Ovary (tissue), 10 donors: ENCODE data around the gene HMGB2. TPM values are rescaled to one million over a fixed set of nuclear protein-coding genes. Genes with fewer than 3 reads are reported as not detected.

Experiments
- DNase-seq, 5 donors: peaks; one replicate each; pipeline ENCODE4 v3.0.0-alpha.2; 2019 to 2020
- H3K27ac ChIP-seq, 2 donors: fragments of 200-600 bp; one replicate each; pipeline versions ENCODE4 v1.5.1 to v1.8.0; 2019 to 2022
- H3K27me3 ChIP-seq: fragments of 200-600 bp; one replicate; pipeline ENCODE4 v1.8.0; 2022
- H3K36me3 ChIP-seq: fragments of 200-600 bp; sonication (generic); one replicate; pipeline ENCODE4 v1.5.1; 2019
- H3K4me1 ChIP-seq: one replicate; pipeline ENCODE4 v1.8.1; 2013; ENCODE audit warnings: mild to moderate bottlenecking, moderate library complexity; ENCODE audit not compliant: insufficient read depth
- H3K4me3 ChIP-seq: fragments of 200-600 bp; sonication (generic); one replicate; pipeline ENCODE4 v1.5.1; 2017
- H3K9me3 ChIP-seq, 2 donors: fragments of 200-600 bp in 1 of 2; sonication (generic) in 1 of 2; one replicate each; pipeline versions ENCODE4 v1.5.1 to v1.8.1; 2013 to 2019; ENCODE audit warnings: mild to moderate bottlenecking in 1 of 2, moderate library complexity in 1 of 2
- EP300 ChIP-seq: sonication (generic); formaldehyde crosslinking; IDR thresholded peaks from one replicate; pipeline ENCODE4 v1.6.1; 2017; ENCODE audit warnings: antibody characterized with exemption
- POLR2A ChIP-seq: fragments of 450-650 bp; IDR thresholded peaks from one replicate; pipeline ENCODE4 v1.6.1; 2017; ENCODE audit warnings: antibody characterized with exemption, mild to moderate bottlenecking, moderate library complexity
- WGBS, 3 donors: extraction: QIAGEN DNeasy Blood & Tissue Kit in 1 of 3; methylation state at CpG; one replicate each; pipeline versions ENCODE4 v1.1.5 to v1.1.7; 2013 to 2017; 5-methylcytosine and 5-hydroxymethylcytosine counted together
- intact Hi-C, 4 donors: fragments of 100-400 bp; cut with DNase I; formaldehyde crosslinking; loops; one replicate each; pipeline versions ENCODE4 v1.11.0 to v1.15.1; 2022 to 2023
- long read RNA-seq, 3 donors: library from polyadenylated mRNA in 2 of 3; unstranded in 2 of 3; transcript quantifications; one replicate each; pipeline ENCODE4 v2.0.0 and lab custom pipeline, GENCODE V29; 2021 to 2026
- polyA plus RNA-seq, 2 donors: library from polyadenylated mRNA; stranded (reverse); fragments of 200-250 nt in 1 of 2; fragments of 350-450 nt in 1 of 2; fragmentation: Illumina TruSeq in 1 of 2; extraction: RNeasy Lipid Tissue Mini Kit (QIAGEN cat#74804) in 1 of 2; gene quantifications; one replicate each; pipeline ENCODE4 v1.2.3, GENCODE V29; 2013 to 2014
- total RNA-seq, 7 donors: library from RNA; depleted of rRNA in 2 of 7; stranded (reverse); fragments of >200 nt in 2 of 7; fragmentation: NEBNext Ultra II Directional in 3 of 7; extraction: Animal tissue kit (Norgen Biotek cat#: 25700) in 3 of 7; gene quantifications; one replicate each; pipeline versions ENCODE4 v1.1.0 to v1.2.4, GENCODE V29; 2016 to 2023
- TF ChIP-seq, protein P1 (sequence below), 3 donors: fragments of 450-650 bp in 2 of 3; fragments of 200-600 bp in 1 of 3; IDR thresholded peaks; one replicate each; pipeline versions ENCODE4 v1.5.1 to v1.8.0; 2016 to 2022; ENCODE audit warnings: antibody characterized with exemption in 3 of 3, mild to moderate bottlenecking in 1 of 3
- donor health status: DM: no; HTN: no; CAD: no; lungs with moderate emphysema.
- donor health status: DM: no; HTN: no; CAD: no.
- donor health status: Bipolar disorder and iron deficiency.
- donor health status: DM: yes; HTN: yes; CAD: no.
- donor health status: DM: no; HTN: no; CAD: no.
- donor health status: DM: yes; HTN: yes; CAD: no.

Gene HMGB2
- total RNA-seq (100 to 1,000 TPM in 1 of 7 donors, 10 to 100 TPM in 6; 47.2 to 131 (median 63.5) TPM), polyA plus RNA-seq (100 to 1,000 TPM in 1 of 2 donors, 10 to 100 TPM in 1; 94.7 to 157 TPM)
- long read RNA-seq, donor 1, transcript HMGB2-201 (5 exons, 1,889 nt), result major isoform, 24 of 25 reads
- long read RNA-seq, donor 1, partial matches to known transcripts, result 0 of 25 reads
- long read RNA-seq, donor 1, other reads (novel, unspliced or antisense), result 0 of 25 reads
- long read RNA-seq, donor 2, transcript HMGB2-201 (5 exons, 1,889 nt), result major isoform, 191 of 320 reads
- long read RNA-seq, donor 2, transcript HMGB2-205 (3 exons, 1,841 nt), result minor isoform, 11 of 320 reads
- long read RNA-seq, donor 2, transcript HMGB2-202 (4 exons, 1,032 nt), result minor isoform, 84 of 320 reads
- long read RNA-seq, donor 2, transcript HMGB2-203 (5 exons, 1,175 nt), result minor isoform, 13 of 320 reads
- long read RNA-seq, donor 2, partial matches to known transcripts, result 21 of 320 reads
- long read RNA-seq, donor 2, other reads (novel, unspliced or antisense), result 0 of 320 reads
- long read RNA-seq, donor 3, transcript HMGB2-201 (5 exons, 1,889 nt), result major isoform, 61 of 68 reads
- long read RNA-seq, donor 3, partial matches to known transcripts, result 2 of 68 reads
- long read RNA-seq, donor 3, other reads (novel, unspliced or antisense), result 2 of 68 reads

DNA sequence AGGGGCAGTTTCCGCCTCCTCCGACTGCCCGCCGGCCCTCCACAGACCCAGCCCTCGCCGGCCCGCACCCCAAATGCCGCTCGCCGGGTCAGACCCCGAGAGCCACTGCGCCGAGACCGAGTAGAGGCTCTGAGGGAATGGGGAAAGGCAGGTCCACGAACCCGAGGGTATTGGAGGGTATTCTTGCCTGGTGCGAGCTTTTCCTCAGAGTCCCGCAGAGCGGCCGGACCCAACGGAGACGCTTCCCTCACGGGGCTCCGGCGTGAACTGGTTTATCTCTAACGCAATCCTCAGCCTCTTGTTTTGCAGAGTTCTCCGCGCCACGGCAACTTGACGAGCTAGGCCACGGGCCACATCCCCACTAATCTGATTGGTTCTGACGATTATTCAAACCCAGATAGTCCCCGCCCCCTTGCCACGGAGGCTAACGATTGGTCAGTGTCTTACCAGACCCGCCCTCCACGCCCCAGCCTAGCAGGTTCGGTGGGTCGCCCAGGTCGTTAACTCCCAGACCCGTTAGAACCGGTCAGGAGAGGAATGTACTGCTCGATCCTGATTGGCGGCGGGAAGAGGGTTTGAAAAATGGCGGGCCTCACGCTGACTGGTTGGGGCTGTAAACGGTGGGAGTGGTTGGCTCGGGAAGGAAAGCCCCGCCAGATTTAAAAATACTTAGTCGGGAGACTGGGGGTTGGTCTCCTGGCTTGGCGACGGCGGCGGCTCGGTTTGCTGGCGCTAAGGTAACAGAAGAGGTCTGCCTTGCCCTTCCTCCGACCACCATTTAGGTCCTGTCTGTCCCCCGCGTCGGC lies at the start of gene HMGB2:
HMGB2 (minus strand) TSS at position 274 of the 806 bp plus-strand sequence. CDS start 709 bp downstream, outside the sequence.
- Histone ChIP-seq H3K4me1 (peaks cover 2% of the 10 kb centered on the region), H3K4me3 (peak within 1 kb of the TSS; percentile 83), H3K27me3 (no peaks in the 10 kb centered on the region), H3K36me3 (no peaks in the 10 kb centered on the region), H3K27ac (peak within 1 kb of the TSS; percentile 92 to 100), H3K9me3 (no peaks in the 10 kb centered on the region)
- intact Hi-C loops, result loop anchor here in 3 of 4 donors (1.0 to 5.0 kb wide), 3 partner anchors 35 to 38 kb away; partner anchors contain the start of gene SAP30 (in 2 of the 3)
- peak; percentile 100 for DNase-seq
- 0 to 1% (median 0%) methylated on average over 55 to 61 of the region's 61 CpGs for whole genome bisulfite sequencing, 3 donors
- no peak for TF ChIP-seq EP300
- TF ChIP-seq POLR2A, result peak; percentile 96
- TF ChIP-seq, protein P1, sequence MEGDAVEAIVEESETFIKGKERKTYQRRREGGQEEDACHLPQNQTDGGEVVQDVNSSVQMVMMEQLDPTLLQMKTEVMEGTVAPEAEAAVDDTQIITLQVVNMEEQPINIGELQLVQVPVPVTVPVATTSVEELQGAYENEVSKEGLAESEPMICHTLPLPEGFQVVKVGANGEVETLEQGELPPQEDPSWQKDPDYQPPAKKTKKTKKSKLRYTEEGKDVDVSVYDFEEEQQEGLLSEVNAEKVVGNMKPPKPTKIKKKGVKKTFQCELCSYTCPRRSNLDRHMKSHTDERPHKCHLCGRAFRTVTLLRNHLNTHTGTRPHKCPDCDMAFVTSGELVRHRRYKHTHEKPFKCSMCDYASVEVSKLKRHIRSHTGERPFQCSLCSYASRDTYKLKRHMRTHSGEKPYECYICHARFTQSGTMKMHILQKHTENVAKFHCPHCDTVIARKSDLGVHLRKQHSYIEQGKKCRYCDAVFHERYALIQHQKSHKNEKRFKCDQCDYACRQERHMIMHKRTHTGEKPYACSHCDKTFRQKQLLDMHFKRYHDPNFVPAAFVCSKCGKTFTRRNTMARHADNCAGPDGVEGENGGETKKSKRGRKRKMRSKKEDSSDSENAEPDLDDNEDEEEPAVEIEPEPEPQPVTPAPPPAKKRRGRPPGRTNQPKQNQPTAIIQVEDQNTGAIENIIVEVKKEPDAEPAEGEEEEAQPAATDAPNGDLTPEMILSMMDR (IDR thresholded peaks at IDR 0.05), result peak in 1 of 3 donors; percentile 29

DNA sequence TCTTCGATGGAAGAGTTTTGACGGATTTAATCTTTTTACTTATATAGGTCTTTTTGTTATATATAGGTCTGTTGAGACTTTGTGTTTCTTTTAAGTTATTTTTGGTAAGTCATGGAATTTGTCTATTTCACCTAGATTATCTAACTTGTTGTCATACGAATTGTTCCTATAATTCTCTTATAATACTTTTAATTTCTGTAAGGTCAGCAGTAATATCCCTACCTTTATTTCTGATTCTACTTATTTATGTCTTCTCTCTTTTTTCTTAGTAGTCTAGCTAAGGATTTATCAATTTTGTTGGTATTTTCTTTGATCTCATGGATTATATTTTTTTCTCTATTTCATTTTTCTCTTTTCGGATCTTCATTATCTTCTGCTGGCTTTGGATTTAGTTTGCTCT lies 48.2 kb upstream of the HMGB2 start:
- no peaks in the 10 kb centered on the region for H3K4me1 ChIP-seq
- WGBS, 3 donors, result 95 to 96% (median 96%) methylated on average over 4 of the region's 4 CpGs
- no peaks in the 10 kb centered on the region for H3K27me3 ChIP-seq
- DNase-seq, result no peak
- TF ChIP-seq, protein P1 (IDR thresholded peaks at IDR 0.05), result no peak
- TF ChIP-seq EP300, result no peak
- no peak for TF ChIP-seq POLR2A
- H3K4me3 ChIP-seq, result no peak overlapping the region
- intact Hi-C loops, result no loop called here
- no peak overlapping the region for H3K27ac ChIP-seq
- no peaks in the 10 kb centered on the region for H3K36me3 ChIP-seq
- no peaks in the 10 kb centered on the region for H3K9me3 ChIP-seq

DNA sequence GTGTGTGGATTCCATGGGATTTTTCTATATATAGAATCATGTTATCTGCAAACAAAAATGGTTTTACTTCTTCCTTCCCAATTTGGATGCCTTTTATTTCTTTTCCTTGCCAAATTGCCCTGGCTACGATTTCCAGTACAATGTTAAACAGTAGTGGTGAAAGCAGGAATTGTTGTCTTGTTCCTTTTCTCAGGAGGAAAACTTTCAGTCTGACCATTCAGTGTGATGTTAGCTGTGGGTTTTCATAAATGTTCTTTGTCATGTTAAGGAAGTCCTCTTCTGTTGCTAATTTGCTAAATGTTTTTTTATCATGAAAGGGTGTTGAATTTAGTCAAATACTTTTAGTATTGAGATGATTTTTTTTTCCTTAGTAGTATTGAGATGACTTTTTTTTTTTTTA lies 47.5 kb upstream of the HMGB2 start:
- no peak for DNase-seq
- Histone ChIP-seq H3K4me1 (no peaks in the 10 kb centered on the region), H3K27ac (no peak overlapping the region), H3K27me3 (no peaks in the 10 kb centered on the region), H3K36me3 (no peaks in the 10 kb centered on the region), H3K9me3 (no peaks in the 10 kb centered on the region), H3K4me3 (no peak overlapping the region)
- WGBS, 3 donors, result 2 to 11% (median 8%) methylated on average over 1 of the region's 1 CpG
- intact Hi-C loops, result no loop called here
- TF ChIP-seq POLR2A, result no peak
- no peak for TF ChIP-seq EP300
- TF ChIP-seq, protein P1 (IDR thresholded peaks at IDR 0.05), result no peak

DNA sequence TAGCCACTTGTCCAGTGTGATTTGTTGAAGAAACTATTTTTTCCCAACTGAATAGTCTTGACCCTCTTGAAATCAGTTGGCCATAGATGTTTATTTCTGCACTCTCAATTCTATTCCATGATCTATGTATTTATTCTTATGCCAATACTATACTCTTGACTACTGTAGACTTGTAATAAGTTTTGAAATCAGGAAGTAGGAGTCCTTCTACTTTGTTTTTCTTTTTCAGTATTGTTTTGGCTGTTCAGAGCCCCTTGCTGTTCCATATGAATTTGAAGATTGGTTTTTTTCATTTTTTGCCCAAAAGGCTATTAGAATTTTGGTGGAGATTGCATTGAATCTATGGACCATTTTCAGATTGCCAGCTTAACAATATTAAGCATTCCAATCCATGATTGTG lies 46.8 kb upstream of the HMGB2 start:
- no peak overlapping the region for H3K4me3 ChIP-seq
- intact Hi-C loops, result no loop called here
- TF ChIP-seq EP300 (no peak), POLR2A (no peak)
- TF ChIP-seq, protein P1 (IDR thresholded peaks at IDR 0.05), result no peak
- H3K27ac ChIP-seq, result no peak overlapping the region
- no peaks in the 10 kb centered on the region for H3K36me3 ChIP-seq
- no peaks in the 10 kb centered on the region for H3K27me3 ChIP-seq
- no peaks in the 10 kb centered on the region for H3K9me3 ChIP-seq
- no peak for DNase-seq
- no peaks in the 10 kb centered on the region for H3K4me1 ChIP-seq
